Measurements from ENCODE around the gene SDHA.

Gene SDHA

DNA sequence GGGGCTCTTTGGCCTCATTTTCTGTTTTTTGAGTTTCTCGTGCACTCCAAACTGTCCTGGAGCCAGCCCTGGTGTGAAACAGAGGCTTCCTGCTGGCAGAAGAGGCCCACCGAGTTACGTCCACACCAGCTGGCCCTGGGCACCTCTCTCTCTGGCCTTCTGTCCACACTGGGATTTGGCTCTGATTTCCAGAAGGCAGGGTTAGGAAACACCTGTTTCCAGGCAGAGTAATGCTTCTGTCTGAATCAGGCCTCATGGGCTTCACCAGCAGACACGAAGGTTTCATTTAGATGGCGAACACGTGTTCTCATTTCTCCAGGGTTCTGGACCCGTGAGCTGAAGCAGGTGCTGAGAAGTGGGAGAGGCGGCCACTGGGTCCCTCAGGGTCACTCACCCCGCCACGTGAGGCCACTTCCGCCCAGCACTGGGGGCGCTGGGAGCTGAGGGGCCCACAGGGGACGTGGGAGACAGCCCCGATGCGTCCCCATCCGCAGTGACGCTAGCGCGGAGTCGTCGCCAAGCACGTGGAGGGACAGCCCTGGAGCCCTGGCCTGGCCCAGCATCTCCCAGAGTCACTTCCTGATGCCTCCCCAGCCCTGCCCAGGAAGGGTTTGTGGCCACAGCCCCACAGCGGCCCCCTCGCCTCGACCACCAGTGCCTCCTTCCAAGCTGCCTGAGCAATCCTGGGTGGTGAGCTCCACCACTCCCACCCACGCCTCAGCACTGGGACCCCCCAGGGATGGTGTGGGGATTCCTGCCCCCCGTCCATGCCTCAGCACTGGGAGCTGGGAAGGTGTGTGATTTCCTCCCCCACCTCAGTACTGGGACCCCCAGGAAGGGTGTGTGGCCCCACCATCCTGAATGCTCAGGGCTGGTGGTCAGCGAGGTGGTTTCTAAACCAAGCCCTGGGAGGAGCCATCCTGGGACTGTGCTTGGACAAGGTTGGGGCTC lies 31.8 kb upstream of the SDHA start:
- Histone ChIP-seq H3K14ac (ENCODE audit: low read length) (no peak overlapping the region), H3K27ac (replicated peaks; ENCODE audit: low read length) (no peak overlapping the region), H2BK15ac (ENCODE audit: low read length) (no peak overlapping the region), H3K9ac (ENCODE audit: low read depth, low read length, poor library complexity) (no peak overlapping the region), H3K4ac (ENCODE audit: low read length) (no peak overlapping the region), H3K36me3 (replicated peaks in 1 of 2; ENCODE audit: control insufficient read depth in 2 of 2, insufficient read depth in 2 of 2, low read length in 2 of 2) (peaks cover 5 to 20% of the 10 kb centered on the region in 2 donors), H2BK12ac (ENCODE audit: low read length) (no peak overlapping the region), H3K23ac (ENCODE audit: low read depth, low read length, poor library complexity) (peak overlapping the region; percentile 96), H3K4me3 (ENCODE audit: low read length in 2 of 2) (no peak overlapping the region), H3K9me3 (replicated peaks in 1 of 2; ENCODE audit: control insufficient read depth in 2 of 2, insufficient read depth in 1 of 2, low read depth in 1 of 2, low read length in 2 of 2) (no peaks in the 10 kb centered on the region), H2AFZ (ENCODE audit: low read length) (no peak overlapping the region), H3K79me1 (ENCODE audit: low read depth, low read length) (no peaks in the 10 kb centered on the region), H3K4me1 (ENCODE audit: control insufficient read depth in 2 of 2, insufficient read depth in 1 of 2, low read depth in 1 of 2, low read length in 2 of 2) (peaks cover 9 to 18% of the 10 kb centered on the region in 2 donors), H2BK120ac (ENCODE audit: low read depth, low read length) (no peak overlapping the region), H3K18ac (ENCODE audit: low read length) (peak overlapping the region; percentile 46), H2BK5ac (ENCODE audit: low read length) (no peak overlapping the region), H4K91ac (ENCODE audit: low read depth, low read length, poor library complexity) (no peak overlapping the region), H2AK5ac (ENCODE audit: low read depth, low read length) (peak overlapping the region; percentile 87), H4K8ac (ENCODE audit: low read depth, low read length) (no peak overlapping the region), H3K4me2 (ENCODE audit: insufficient read depth, low read length, poor library complexity, severe bottlenecking) (no peak overlapping the region), H3K27me3 (ENCODE audit: control insufficient read depth in 3 of 3, insufficient read depth in 3 of 3, low read depth in 1 of 3, low read length in 3 of 3) (no peaks in the 10 kb centered on the region)
- no CpG with 5 or more reads among the region's 28 CpGs for WGBS, 2 donors (ENCODE audit: extremely low coverage in 2 of 2, insufficient read length in 2 of 2, insufficient replicate concordance in 1 of 2)
- no peak for DNase-seq (ENCODE audit: low spot score)

DNA sequence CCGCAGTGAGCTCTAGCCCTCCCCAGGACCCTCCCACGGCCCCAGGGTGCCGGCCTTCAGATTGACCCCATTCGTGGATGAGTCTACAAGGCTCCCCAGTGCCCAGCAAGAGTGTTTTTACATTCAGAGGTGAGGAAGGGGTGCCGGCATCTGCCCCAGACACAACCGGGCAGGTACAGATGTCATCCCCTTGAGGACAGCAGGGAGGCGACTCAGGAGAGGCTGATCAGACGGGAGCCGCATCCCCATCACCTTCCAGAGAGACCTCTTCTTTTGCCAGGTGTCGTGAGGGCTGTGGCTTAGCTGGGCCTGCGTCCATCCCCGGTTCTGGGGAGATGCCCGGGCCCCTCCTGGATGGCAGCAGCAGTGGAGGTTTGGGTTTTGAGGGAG lies 31.1 kb upstream of the SDHA start:
- peak overlapping the region; percentile 78 for H2BK5ac ChIP-seq (ENCODE audit: low read length)
- no peak overlapping the region for H3K9ac ChIP-seq (ENCODE audit: low read depth, low read length, poor library complexity)
- H3K18ac ChIP-seq (ENCODE audit: low read length): peak overlapping the region; percentile 11
- no peaks in the 10 kb centered on the region for H3K79me1 ChIP-seq (ENCODE audit: low read depth, low read length)
- no peaks in the 10 kb centered on the region for H3K27me3 ChIP-seq (ENCODE audit: control insufficient read depth in 3 of 3, insufficient read depth in 3 of 3, low read depth in 1 of 3, low read length in 3 of 3)
- no peak overlapping the region for H4K91ac ChIP-seq (ENCODE audit: low read depth, low read length, poor library complexity)
- no peak overlapping the region for H3K4me2 ChIP-seq (ENCODE audit: insufficient read depth, low read length, poor library complexity, severe bottlenecking)
- no peak overlapping the region for H2BK120ac ChIP-seq (ENCODE audit: low read depth, low read length)
- no peak overlapping the region for H2BK12ac ChIP-seq (ENCODE audit: low read length)
- no peak overlapping the region for H3K4me3 ChIP-seq (ENCODE audit: low read length in 2 of 2)
- peaks cover 9 to 18% of the 10 kb centered on the region in 2 donors for H3K4me1 ChIP-seq (ENCODE audit: control insufficient read depth in 2 of 2, insufficient read depth in 1 of 2, low read depth in 1 of 2, low read length in 2 of 2)
- H3K27ac ChIP-seq (replicated peaks; ENCODE audit: low read length): no peak overlapping the region
- H3K4ac ChIP-seq (ENCODE audit: low read length): no peak overlapping the region
- peak overlapping the region; percentile 45 for H2AK5ac ChIP-seq (ENCODE audit: low read depth, low read length)
- H3K36me3 ChIP-seq (replicated peaks in 1 of 2; ENCODE audit: control insufficient read depth in 2 of 2, insufficient read depth in 2 of 2, low read length in 2 of 2): peaks cover 5 to 13% of the 10 kb centered on the region in 2 donors
- H3K14ac ChIP-seq (ENCODE audit: low read length): no peak overlapping the region
- no peak for DNase-seq (ENCODE audit: low spot score)
- no peak overlapping the region for H3K23ac ChIP-seq (ENCODE audit: low read depth, low read length, poor library complexity)
- H2BK15ac ChIP-seq (ENCODE audit: low read length): no peak overlapping the region
- no CpG with 5 or more reads among the region's 13 CpGs for WGBS, 2 donors (ENCODE audit: extremely low coverage in 2 of 2, insufficient read length in 2 of 2, insufficient replicate concordance in 1 of 2)
- no peaks in the 10 kb centered on the region for H3K9me3 ChIP-seq (replicated peaks in 1 of 2; ENCODE audit: control insufficient read depth in 2 of 2, insufficient read depth in 1 of 2, low read depth in 1 of 2, low read length in 2 of 2)
- no peak overlapping the region for H4K8ac ChIP-seq (ENCODE audit: low read depth, low read length)
- no peak overlapping the region for H2AFZ ChIP-seq (ENCODE audit: low read length)

DNA sequence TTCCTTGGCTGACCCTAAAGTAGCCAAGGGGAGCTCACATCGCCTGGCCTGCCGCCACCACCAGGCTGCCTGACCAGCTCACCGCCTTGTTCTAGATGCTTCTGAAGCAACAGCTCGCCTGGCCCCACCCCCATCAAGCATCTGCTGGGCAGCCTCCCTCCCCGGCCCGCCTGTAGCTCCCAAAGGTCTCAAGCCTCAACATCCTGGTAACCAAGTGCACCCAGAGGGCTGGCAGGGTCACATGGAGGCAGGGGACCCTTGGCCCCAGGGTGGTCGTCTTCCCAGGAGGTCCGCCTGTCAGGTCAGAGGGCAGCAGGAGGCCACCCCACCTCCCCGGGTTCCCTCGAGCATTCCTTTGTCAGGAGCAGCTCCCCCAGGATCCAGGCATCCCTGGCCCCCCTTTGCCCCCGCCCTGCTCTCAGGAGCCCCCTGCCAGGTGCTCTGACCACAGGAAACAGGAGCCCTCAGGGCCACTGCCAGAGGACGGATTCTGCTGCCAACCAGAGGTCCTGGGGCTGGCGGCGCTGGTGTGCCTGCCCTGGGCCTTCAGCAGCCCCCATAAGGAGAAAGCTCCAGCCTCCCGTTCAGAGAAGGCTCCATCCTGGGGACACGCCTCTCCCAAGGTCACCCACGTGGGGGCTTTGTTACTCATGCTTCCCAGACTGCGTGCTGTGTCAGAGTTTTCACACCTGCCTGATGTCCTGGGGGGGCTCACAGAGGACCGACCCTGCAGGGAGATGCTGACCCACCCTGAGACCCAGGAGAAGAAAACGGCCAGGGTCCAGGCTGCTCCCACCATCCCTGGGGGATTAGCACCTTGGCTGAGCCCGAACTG lies 30.3 kb upstream of the SDHA start:
- Histone ChIP-seq H3K4me3 (ENCODE audit: low read length in 2 of 2) (no peak overlapping the region), H3K4ac (ENCODE audit: low read length) (no peak overlapping the region), H2BK120ac (ENCODE audit: low read depth, low read length) (no peak overlapping the region), H3K27ac (replicated peaks; ENCODE audit: low read length) (no peak overlapping the region), H2BK12ac (ENCODE audit: low read length) (peak overlapping the region; percentile 34), H3K36me3 (replicated peaks in 1 of 2; ENCODE audit: control insufficient read depth in 2 of 2, insufficient read depth in 2 of 2, low read length in 2 of 2) (peaks cover under 1 to 6% of the 10 kb centered on the region in 2 donors), H2AK5ac (ENCODE audit: low read depth, low read length) (peak overlapping the region; percentile 45), H3K9ac (ENCODE audit: low read depth, low read length, poor library complexity) (no peak overlapping the region), H3K23ac (ENCODE audit: low read depth, low read length, poor library complexity) (peak overlapping the region; percentile 59), H3K27me3 (ENCODE audit: control insufficient read depth in 3 of 3, insufficient read depth in 3 of 3, low read depth in 1 of 3, low read length in 3 of 3) (no peaks in the 10 kb centered on the region), H3K4me1 (ENCODE audit: control insufficient read depth in 2 of 2, insufficient read depth in 1 of 2, low read depth in 1 of 2, low read length in 2 of 2) (peaks cover 9 to 18% of the 10 kb centered on the region in 2 donors), H4K91ac (ENCODE audit: low read depth, low read length, poor library complexity) (no peak overlapping the region), H2AFZ (ENCODE audit: low read length) (no peak overlapping the region), H3K9me3 (replicated peaks in 1 of 2; ENCODE audit: control insufficient read depth in 2 of 2, insufficient read depth in 1 of 2, low read depth in 1 of 2, low read length in 2 of 2) (no peaks in the 10 kb centered on the region), H3K79me1 (ENCODE audit: low read depth, low read length) (no peaks in the 10 kb centered on the region), H3K14ac (ENCODE audit: low read length) (peak overlapping the region; percentile 91), H4K8ac (ENCODE audit: low read depth, low read length) (no peak overlapping the region), H2BK15ac (ENCODE audit: low read length) (no peak overlapping the region), H2BK5ac (ENCODE audit: low read length) (peak overlapping the region; percentile 78), H3K4me2 (ENCODE audit: insufficient read depth, low read length, poor library complexity, severe bottlenecking) (no peak overlapping the region), H3K18ac (ENCODE audit: low read length) (peak overlapping the region; percentile 87)
- WGBS, 2 donors (ENCODE audit: extremely low coverage in 2 of 2, insufficient read length in 2 of 2, insufficient replicate concordance in 1 of 2): no CpG with 5 or more reads among the region's 21 CpGs
- DNase-seq (ENCODE audit: low spot score): no peak
